GM19397 (cell line): ENCODE data around the gene LTB.
A peak's percentile ranks its signal among the peaks of the same experiment; 100 is the strongest.
"Not testable (repeated sequence)": the region's sequence is repeated elsewhere in the genome, so short reads cannot be mapped to it uniquely, and the experiment has no call there.

Source experiments
- ATAC-seq: cut with Tn5 transposase; IDR thresholded peaks from one replicate; pipeline ENCODE4 v1.9.1; 2021; ENCODE audit warnings: mild to moderate bottlenecking, moderate library complexity; ENCODE audit not compliant: unreplicated experiment

Gene LTB

DNA sequence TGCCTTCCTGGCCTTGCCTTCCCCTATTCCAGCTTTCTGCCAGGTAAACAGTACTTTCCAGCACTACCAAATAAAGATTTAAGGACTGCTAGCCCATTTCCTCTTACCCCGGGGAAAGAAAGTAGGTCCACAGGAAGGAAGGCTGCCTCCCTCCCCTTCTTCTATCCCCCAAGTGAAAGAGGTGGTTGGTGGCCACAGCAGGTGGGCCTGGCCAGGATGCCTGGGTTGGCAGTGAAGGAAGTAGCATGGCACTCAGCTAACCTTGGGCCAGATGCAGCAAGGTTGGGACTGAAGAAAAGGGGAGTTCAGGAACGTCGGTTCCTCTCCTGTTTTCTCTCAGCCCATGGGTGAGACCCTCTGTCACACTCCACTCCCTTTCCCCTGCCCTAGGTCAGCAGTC is 25.9 kb downstream of the LTB start:
- no peak for ATAC-seq

- ATAC-seq: not testable (repeated sequence)
These were observed 30.9 kb downstream of the LTB start for GRCh38 chr6:31551371-31551770.

DNA sequence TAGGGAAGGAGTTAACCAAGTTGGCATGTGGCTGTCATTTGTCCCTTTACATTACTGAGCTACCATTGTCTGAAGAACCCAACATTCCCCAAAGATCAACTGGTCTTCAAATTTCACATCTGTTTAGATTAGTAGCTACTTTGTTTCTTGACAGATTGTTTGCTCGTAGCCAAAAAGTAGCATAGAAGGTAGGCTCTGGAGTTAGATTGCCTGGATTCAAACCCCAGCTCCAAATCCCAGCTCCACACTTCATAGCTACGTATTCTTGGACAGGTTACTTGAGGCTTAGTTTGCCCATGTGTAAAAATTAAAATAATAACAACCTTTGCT is 33.7 kb downstream of the LTB start:
- no peak for ATAC-seq

DNA sequence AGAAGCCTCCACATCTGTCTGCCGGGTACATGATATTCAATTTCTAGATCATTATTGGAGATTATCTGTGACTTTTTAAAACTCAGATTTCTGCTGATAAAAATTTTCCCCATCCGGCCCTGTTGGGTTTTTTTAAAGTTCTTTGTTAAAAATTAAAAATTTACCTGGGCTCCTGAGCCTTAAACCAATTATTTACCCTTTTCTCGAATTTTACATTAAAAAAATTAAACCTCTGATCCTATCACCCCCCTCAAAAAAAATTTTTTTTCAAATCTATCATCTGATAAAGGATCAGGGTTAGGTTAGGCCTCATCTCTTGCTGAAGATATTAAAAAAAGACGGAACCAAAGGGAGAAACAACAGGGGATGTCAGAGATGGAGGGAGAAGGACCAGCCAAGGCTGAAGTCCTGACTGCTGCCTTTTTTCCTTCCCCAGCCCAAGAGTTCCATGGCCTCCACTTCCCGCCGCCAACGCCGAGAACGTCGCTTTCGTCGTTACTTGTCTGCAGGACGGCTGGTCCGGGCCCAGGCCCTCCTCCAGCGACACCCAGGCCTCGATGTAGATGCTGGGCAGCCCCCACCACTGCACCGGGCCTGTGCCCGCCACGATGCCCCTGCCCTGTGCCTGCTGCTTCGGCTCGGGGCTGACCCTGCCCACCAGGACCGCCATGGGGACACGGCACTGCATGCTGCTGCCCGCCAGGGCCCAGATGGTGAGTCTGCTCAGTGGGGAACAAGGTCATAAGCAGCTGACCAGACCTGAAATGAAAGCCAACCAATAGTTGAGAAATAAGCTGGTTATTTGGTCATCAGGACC is 34.3 kb downstream of the LTB start:
- no peak for ATAC-seq

DNA sequence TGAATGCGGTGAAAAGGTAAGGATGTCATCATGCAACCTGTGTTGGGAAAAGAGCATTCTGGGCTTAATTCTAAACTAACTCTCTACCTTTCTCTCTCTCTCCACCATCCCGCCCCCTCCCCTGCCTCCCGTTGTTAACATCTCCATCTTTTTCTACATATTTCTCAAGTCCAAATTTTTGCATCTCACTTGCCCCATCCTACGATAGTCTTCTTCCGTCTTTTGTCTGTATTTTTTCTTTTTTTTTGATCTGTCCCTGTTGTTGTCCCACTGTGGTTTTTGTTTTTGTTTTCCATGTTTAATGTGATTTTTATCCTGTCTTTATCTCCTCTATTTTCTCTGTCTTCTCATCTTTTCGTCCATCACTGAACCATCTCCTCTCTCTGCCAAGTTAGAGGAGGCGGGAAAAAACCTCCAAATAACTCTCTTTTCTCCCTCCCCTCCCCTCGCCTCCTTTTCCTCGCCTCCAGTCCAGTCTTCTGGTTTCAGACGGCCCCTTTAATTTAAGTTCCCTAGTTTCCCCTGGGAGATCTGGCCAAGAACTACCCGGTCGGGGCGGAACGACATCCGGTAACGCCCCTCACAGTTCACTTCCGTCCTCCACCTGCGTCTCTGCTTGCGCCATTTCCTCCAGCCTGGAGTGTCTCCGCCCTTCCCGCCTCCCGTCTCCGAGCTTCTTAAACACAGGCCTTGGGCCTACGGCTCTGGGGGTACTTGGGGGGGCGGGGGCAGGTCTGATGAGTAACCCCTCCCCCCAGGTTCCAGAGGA is 35.1 kb downstream of the LTB start, which contains the start of gene NFKBIL1:
Gene NFKBIL1, plus strand, starts transcription at position 651 of the 769 bp plus-strand sequence. Its CDS starts 87 bp downstream, at position 738.
- ATAC-seq: peak; percentile 68

GRCh38 chr6:31546339-31546957 is 35.8 kb downstream of the LTB start, which contains the start of gene ATP6V1G2:
TSS of gene ATP6V1G2 (minus strand) at chr6:31546608. CDS start at chr6:31546559, 49 bp downstream.
- ATAC-seq: no peak

- ATAC-seq: no peak
These were observed 36.9 kb downstream of the LTB start for GRCh38 chr6:31545291-31545690.

GRCh38 chr6:31544676-31545075 is 37.5 kb downstream of the LTB start:
- ATAC-seq: no peak

DNA sequence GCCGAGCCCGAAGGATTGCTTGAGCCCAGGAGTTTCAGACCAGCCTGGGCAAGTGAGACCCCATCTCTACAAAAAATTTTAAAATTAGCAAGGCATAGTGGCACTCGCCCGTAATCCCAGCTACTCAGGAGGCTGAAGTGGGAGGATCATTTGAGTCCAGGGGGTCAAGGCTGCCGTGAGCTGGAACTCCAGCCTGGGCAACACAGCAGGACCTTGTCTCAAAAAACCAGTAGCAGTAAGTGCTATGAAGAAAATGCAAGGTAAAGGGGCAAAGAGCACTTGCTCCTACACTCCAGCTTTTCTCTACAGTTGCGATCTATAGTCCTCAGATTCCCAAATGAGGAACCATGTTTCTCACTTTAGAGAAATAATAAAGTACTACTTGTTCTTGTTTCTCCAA is 38.6 kb downstream of the LTB start:
- no peak for ATAC-seq

DNA sequence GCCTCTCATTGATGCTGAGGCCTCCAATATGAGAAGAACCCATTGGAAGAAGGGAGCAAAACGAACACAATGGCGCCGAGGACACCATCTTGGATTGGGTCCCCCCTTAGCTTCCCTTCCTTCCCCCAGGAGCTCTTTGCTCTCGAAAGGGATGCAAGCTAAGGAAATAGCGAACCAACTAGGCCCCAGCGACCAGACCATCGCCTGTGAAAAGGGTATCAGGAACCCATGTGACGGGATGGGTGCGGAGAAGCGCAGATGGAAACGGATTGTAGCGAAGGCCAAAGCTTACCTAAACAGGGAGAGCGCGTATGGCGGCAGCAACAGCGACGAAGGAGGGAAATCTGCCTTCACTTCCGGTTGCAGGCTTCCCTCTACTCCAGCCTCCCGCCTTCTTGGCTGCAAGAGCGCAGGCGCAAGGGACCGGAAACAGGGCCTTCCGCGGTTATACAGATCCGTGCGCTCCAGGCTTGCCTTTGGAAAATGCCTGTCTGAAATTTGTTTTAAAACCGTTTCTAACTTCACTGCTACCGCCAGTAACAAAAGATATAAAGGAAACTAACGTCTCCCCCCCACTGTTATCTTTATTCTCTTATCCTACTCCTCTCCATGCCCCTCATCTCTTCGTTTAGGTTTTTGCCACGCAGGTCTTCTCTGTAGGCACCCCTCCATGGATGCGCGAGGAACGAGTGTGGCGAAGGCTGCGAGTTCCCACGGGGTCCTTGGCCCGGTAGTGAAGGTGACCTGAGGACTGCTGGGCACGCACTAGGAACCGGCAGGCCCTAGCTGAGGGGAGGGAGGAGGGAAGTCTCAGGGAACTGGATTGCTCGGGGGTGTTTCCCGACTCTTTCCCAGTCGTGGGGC is 40.3 kb downstream of the LTB start, which contains the start of gene DDX39B:
Gene DDX39B, minus strand, starts transcription at position 346 of the 864 bp plus-strand sequence. CDS start 1,471 bp downstream, outside the sequence.
- ATAC-seq: peak; percentile 70

GRCh38 chr6:31541059-31541657 is 41.1 kb downstream of the LTB start:
- ATAC-seq: peak; percentile 7

- no peak for ATAC-seq
These were observed 41.6 kb downstream of the LTB start for GRCh38 chr6:31540640-31541039.

DNA sequence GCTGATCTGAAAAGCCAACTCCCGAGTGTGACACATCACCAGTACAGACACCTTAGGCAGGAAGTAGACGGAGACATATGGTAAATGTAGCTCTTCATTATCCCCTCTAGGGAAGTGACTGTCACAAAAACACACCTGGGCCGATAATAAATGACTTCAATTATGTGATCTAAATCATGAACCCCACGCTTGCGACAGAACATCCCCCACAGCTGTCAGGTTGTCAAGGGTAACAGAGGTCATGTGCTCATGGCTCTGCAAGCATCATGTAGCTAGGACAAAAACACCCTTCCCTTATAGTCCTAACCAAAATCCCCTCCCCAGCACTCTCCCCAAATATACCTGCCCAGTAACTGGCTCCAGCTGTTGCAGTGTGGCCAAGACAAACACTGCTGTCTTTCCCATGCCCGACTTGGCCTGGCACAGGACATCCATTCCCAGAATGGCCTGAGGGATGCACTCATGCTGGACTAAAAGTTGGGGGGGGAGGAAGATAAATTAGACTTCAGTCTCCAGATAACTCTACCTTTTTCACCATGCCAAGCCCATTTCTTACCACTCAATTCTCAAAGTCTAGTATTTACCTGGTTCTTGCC is 43.3 kb downstream of the LTB start:
- ATAC-seq: no peak

DNA sequence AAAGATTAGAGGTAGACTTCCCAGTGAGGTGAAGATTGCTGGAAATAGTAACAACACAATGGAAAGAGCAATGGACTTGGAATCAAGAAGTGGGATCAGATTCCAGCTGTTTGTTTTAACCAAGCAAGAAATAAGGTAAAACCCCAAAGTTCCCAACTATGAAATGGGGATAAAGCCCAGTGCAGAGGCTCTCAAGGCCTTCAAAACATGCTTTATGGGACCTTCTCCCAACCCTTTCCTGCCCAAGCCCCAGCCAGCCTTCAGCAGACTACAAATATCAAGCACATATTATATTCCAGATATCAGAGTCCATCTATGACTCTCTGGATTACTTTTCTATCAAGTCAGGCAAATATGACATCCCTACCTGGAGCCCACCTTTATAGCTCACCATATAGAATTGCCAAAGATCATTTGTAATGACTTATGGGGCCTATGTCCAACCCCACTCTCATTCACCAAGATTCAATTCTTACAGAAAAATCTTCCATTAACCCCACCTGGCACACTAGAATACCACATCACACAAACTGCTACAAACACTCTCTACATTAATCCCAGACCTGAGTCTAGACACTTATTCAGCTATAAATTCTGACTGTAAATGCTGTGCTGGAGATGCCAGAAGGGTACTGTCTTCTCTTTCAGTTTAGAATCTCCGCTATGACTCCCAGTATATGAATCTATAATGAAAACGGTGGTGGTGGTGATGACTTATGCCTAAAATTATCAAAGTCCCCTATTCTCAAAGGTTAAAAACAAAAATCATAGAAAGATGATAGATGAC is 46.5 kb downstream of the LTB start:
- no peak for ATAC-seq

GRCh38 chr6:31534521-31535040 is 47.6 kb downstream of the LTB start:
- ATAC-seq: no peak

DNA sequence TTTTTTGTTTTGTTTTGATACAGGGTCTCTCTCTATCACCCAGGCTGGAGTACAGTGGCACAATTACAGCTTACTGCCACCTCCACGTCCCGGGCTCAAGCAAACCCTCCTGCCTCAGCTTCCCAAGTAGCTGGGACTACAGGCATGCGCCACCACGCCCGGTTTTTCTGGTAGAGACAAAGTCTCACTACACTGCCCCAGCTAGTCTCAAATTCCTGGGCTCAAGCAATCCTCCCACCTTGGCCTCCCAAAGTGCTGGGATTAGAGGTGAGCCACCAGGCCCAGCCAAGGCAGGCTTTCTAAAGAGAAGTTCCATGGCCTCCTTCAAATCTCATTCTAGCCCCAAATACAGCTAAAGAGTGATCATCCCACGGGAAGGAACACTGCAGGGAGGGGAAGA is 48.2 kb downstream of the LTB start:
- ATAC-seq: no peak

GRCh38 chr6:31533455-31533841 is 48.8 kb downstream of the LTB start:
- no peak for ATAC-seq

- ATAC-seq: no peak
These were observed 49.4 kb downstream of the LTB start for GRCh38 chr6:31532644-31533454.
